GM23338 (cell line): ENCODE measurements around the gene FOXI1. TPM values are rescaled to one million over a fixed set of nuclear protein-coding genes. Genes with fewer than 3 reads are reported as not detected.

Source experiments
- ATAC-seq: fragments of 200-7000 bp; cut with Tn5 transposase; 3 replicates; pipeline ENCODE4 v1.9.1; 2020
- DNase-seq: peaks from one replicate; pipeline ENCODE4 v3.0.0-alpha.2; 2015; ENCODE audit warnings: low spot score
- H2AFZ ChIP-seq: fragments of 200-600 bp; sonication (generic); 2 replicates; pipeline ENCODE4 v1.8.0; 2016; ENCODE audit warnings: antibody characterized with exemption, mild to moderate bottlenecking, moderate library complexity
- H3F3A ChIP-seq: fragments of 200-600 bp; sonication (generic); replicated peaks from 2 replicates; pipeline ENCODE4 v1.8.0; 2017; ENCODE audit warnings: antibody characterized with exemption, mixed run types, low read depth
- H3K27ac ChIP-seq: fragments of 200-600 bp; sonication (generic); 2 replicates; pipeline ENCODE4 v1.6.1; 2016; ENCODE audit warnings: low read depth
- H3K27me3 ChIP-seq: fragments of 200-600 bp; sonication (generic); 2 replicates; pipeline ENCODE4 v1.8.0; 2016; ENCODE audit warnings: mild to moderate bottlenecking, mixed run types, moderate library complexity; ENCODE audit not compliant: insufficient read depth
- H3K36me3 ChIP-seq: fragments of 200-600 bp; sonication (generic); 2 replicates; pipeline ENCODE4 v1.8.0; 2016; ENCODE audit warnings: mild to moderate bottlenecking; ENCODE audit not compliant: insufficient read depth
- H3K4me1 ChIP-seq: fragments of 200-600 bp; sonication (generic); 2 replicates; pipeline ENCODE4 v1.8.0; 2016; ENCODE audit warnings: mild to moderate bottlenecking, moderate library complexity; ENCODE audit not compliant: insufficient read depth
- H3K4me2 ChIP-seq: fragments of 200-600 bp; sonication (generic); 2 replicates; pipeline ENCODE4 v1.7.1; 2017; ENCODE audit warnings: mixed run types
- H3K4me3 ChIP-seq: fragments of 200-600 bp; sonication (generic); 2 replicates; pipeline ENCODE4 v1.6.1; 2016; ENCODE audit warnings: mixed run types
- H3K79me2 ChIP-seq: fragments of 200-600 bp; sonication (generic); replicated peaks from 2 replicates; pipeline ENCODE4 v1.8.0; 2017; ENCODE audit warnings: mild to moderate bottlenecking; ENCODE audit not compliant: insufficient read depth
- H3K9me2 ChIP-seq: fragments of 200-600 bp; sonication (generic); 2 replicates; pipeline ENCODE4 v1.8.0; 2017; ENCODE audit not compliant: insufficient read depth
- H4K20me1 ChIP-seq: fragments of 200-600 bp; sonication (generic); replicated peaks from 2 replicates; pipeline ENCODE4 v1.8.0; 2017; ENCODE audit warnings: mild to moderate bottlenecking; ENCODE audit not compliant: insufficient read depth
- H3K27ac Mint-ChIP-seq: 2 replicates; pipeline ENCODE4 v1.8.0; 2020; ENCODE audit warnings: inconsistent platforms, mild to moderate bottlenecking, moderate library complexity, mixed read lengths
- H3K27me3 Mint-ChIP-seq: 3 replicates; pipeline ENCODE4 v1.8.0; 2022; ENCODE audit warnings: low read depth, mild to moderate bottlenecking, moderate library complexity, mixed read lengths, inconsistent platforms; ENCODE audit not compliant: insufficient read depth, poor library complexity
- H3K36me3 Mint-ChIP-seq: 3 replicates; pipeline ENCODE4 v1.8.0; 2021; ENCODE audit warnings: low read depth, mild to moderate bottlenecking, inconsistent platforms, moderate library complexity, mixed read lengths
- H3K4me1 Mint-ChIP-seq: 3 replicates; pipeline ENCODE4 v1.8.0; 2020; ENCODE audit warnings: mild to moderate bottlenecking, inconsistent platforms, mixed read lengths
- H3K4me3 Mint-ChIP-seq: 3 replicates; pipeline ENCODE4 v1.8.0; 2021; ENCODE audit warnings: moderate library complexity, mild to moderate bottlenecking, inconsistent platforms, mixed read lengths
- H3K9me3 Mint-ChIP-seq: 3 replicates; pipeline ENCODE4 v1.8.0; 2020; ENCODE audit warnings: moderate library complexity, mild to moderate bottlenecking, inconsistent platforms, mixed read lengths
- CREB1 ChIP-seq: fragments of 250-450 bp; sonication (Bioruptor Pico); IDR thresholded peaks from 2 replicates; pipeline ENCODE4 v1.5.0; 2020; ENCODE audit warnings: low read depth, mild to moderate bottlenecking, moderate library complexity
- EZH2 ChIP-seq: fragments of 200-600 bp; sonication (generic); IDR thresholded peaks from one replicate; pipeline ENCODE4 v1.8.0; 2017; ENCODE audit warnings: antibody characterized with exemption, mild to moderate bottlenecking, low read depth; ENCODE audit not compliant: unreplicated experiment
- EZH2phosphoT487 ChIP-seq: fragments of 200-600 bp; sonication (generic); IDR thresholded peaks from one replicate; pipeline ENCODE4 v1.8.1; 2018; ENCODE audit warnings: antibody characterized with exemption; ENCODE audit not compliant: unreplicated experiment
- JUNB ChIP-seq: IDR thresholded peaks from one replicate; pipeline ENCODE4 v1.6.1; 2016; ENCODE audit warnings: antibody characterized with exemption; ENCODE audit not compliant: unreplicated experiment
- ZNF331 ChIP-seq: fragments of 250-450 bp; sonication (Bioruptor Pico); IDR thresholded peaks from 2 replicates; pipeline ENCODE4 v1.5.0; 2020; ENCODE audit warnings: low read depth, mild to moderate bottlenecking, moderate library complexity
- polyA plus RNA-seq: library from polyadenylated mRNA; unstranded; fragments of >200 nt; fragmentation: Nextera tagmentation; extraction: Ambion mirVana; gene quantifications from 2 replicates; pipeline ENCODE4 v1.2.1, GENCODE V29; 2016
- total RNA-seq: library from RNA; depleted of rRNA; stranded (reverse); fragments of >200 nt; shearing (Covaris generic); gene quantifications from 2 replicates; pipeline ENCODE4 v1.2.3, GENCODE V29; 2014
- TF ChIP-seq, protein P1 (sequence below): IDR thresholded peaks from one replicate; pipeline ENCODE4 v1.6.1; 2018; ENCODE audit warnings: antibody characterized with exemption; ENCODE audit not compliant: unreplicated experiment
- TF ChIP-seq, protein P2 (sequence below), 2 experiments: fragments of 200-600 bp in 1 of 2; sonication (generic) in 1 of 2; conservative IDR thresholded peaks; 2 replicates each; pipeline versions ENCODE4 v1.5.1 to v1.6.1; 2016 to 2017; ENCODE audit warnings: antibody characterized with exemption in 2 of 2, low read depth in 2 of 2, mild to moderate bottlenecking in 2 of 2, moderate library complexity in 1 of 2
- TF ChIP-seq, protein P3 (sequence below): fragments of 250-450 bp; sonication (Bioruptor Pico); IDR thresholded peaks from 2 replicates; pipeline ENCODE4 v1.5.0; 2020; ENCODE audit warnings: mild to moderate bottlenecking, moderate library complexity

Gene FOXI1
- total and polyA plus RNA-seq, 2 experiments from 2014 or later: not detected

DNA sequence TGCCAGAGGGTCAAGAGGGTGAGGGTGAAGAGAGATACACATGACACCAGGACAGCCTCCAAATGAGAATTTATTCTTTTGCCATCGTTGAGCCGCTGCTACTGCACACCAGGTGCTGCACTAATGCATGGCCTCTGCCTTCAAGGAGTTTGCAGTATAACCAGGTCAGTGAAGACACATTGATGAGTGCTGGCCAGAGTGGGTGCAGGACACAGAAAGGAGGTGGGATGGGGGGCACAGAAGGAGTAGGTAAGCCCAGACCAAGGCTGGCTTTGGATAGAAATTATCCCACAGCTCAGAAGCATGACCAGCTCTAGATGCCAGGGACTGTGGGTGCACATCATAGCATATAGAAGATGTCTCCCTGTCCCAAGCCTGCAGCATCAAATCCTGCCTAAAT is 38.0 kb downstream of the FOXI1 start (continued):
- TF ChIP-seq, protein P1, sequence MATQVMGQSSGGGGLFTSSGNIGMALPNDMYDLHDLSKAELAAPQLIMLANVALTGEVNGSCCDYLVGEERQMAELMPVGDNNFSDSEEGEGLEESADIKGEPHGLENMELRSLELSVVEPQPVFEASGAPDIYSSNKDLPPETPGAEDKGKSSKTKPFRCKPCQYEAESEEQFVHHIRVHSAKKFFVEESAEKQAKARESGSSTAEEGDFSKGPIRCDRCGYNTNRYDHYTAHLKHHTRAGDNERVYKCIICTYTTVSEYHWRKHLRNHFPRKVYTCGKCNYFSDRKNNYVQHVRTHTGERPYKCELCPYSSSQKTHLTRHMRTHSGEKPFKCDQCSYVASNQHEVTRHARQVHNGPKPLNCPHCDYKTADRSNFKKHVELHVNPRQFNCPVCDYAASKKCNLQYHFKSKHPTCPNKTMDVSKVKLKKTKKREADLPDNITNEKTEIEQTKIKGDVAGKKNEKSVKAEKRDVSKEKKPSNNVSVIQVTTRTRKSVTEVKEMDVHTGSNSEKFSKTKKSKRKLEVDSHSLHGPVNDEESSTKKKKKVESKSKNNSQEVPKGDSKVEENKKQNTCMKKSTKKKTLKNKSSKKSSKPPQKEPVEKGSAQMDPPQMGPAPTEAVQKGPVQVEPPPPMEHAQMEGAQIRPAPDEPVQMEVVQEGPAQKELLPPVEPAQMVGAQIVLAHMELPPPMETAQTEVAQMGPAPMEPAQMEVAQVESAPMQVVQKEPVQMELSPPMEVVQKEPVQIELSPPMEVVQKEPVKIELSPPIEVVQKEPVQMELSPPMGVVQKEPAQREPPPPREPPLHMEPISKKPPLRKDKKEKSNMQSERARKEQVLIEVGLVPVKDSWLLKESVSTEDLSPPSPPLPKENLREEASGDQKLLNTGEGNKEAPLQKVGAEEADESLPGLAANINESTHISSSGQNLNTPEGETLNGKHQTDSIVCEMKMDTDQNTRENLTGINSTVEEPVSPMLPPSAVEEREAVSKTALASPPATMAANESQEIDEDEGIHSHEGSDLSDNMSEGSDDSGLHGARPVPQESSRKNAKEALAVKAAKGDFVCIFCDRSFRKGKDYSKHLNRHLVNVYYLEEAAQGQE: no peak
- no peak for TF ChIP-seq EZH2

DNA sequence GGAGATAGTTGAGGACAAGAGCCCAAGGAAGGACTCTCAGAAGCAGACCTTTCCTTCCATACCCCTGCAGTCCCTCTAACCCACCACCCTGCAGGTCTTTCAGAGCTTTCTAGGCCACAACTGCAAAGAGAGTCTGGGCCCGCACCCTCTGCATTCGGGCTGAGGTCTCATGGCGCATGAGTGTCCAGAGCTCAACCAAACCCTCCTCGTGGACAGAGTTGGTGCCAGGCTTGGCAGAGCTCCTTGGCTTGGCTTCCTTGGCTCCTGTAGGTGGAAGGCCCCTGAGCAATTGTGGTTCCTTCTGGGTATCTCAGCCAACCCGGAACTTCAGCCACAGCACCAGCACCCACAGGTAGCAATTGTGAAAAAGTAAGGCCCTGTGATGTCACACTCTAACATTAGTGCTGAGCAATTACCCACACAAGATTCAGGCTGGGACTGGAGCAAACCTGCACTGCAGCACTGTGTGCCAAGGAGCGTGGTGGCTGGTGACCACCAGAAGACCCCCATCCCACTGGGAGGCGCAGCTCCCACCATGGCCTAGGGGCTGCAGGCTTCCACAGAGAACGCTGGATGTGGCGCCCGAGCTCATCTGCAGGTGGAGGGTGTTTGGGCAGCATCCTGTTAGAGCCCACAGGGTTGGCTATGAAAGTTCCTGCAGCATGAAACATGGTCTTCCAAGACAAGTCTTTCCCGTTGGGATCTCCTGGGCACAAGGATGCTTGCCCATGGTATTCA is 38.8 kb downstream of the FOXI1 start:
- no peaks in the 10 kb centered on the region for H3K36me3 ChIP-seq
- H3F3A ChIP-seq: no peaks in the 10 kb centered on the region
- H4K20me1 ChIP-seq: no peaks in the 10 kb centered on the region
- H3K4me1 ChIP-seq: no peaks in the 10 kb centered on the region
- Mint-ChIP-seq H3K27me3 (peaks cover 11% of the 10 kb centered on the region), H3K4me1 (no peaks in the 10 kb centered on the region), H3K36me3 (no peaks in the 10 kb centered on the region; the same call in 2 of the 3 replicates), H3K9me3 (no peaks in the 10 kb centered on the region; the same call in 1 of the 3 replicates), H3K4me3 (no peak overlapping the region), H3K27ac (no peak overlapping the region)
- no peak overlapping the region for H3K4me2 ChIP-seq
- no peak overlapping the region for H2AFZ ChIP-seq
- ATAC-seq: no peak
- no peak overlapping the region for H3K4me3 ChIP-seq
- no peaks in the 10 kb centered on the region for H3K79me2 ChIP-seq
- H3K27ac ChIP-seq: no peak overlapping the region
- no peak for DNase-seq
- no peaks in the 10 kb centered on the region for H3K9me2 ChIP-seq
- no peaks in the 10 kb centered on the region for H3K27me3 ChIP-seq
- TF ChIP-seq, protein P2, sequence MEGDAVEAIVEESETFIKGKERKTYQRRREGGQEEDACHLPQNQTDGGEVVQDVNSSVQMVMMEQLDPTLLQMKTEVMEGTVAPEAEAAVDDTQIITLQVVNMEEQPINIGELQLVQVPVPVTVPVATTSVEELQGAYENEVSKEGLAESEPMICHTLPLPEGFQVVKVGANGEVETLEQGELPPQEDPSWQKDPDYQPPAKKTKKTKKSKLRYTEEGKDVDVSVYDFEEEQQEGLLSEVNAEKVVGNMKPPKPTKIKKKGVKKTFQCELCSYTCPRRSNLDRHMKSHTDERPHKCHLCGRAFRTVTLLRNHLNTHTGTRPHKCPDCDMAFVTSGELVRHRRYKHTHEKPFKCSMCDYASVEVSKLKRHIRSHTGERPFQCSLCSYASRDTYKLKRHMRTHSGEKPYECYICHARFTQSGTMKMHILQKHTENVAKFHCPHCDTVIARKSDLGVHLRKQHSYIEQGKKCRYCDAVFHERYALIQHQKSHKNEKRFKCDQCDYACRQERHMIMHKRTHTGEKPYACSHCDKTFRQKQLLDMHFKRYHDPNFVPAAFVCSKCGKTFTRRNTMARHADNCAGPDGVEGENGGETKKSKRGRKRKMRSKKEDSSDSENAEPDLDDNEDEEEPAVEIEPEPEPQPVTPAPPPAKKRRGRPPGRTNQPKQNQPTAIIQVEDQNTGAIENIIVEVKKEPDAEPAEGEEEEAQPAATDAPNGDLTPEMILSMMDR (conservative IDR thresholded peaks at IDR 0.05; ENCODE audit: low read depth in 2 of 2): no peak
- no peak for TF ChIP-seq ZNF331
- TF ChIP-seq EZH2phosphoT487: no peak
- TF ChIP-seq, protein P3, sequence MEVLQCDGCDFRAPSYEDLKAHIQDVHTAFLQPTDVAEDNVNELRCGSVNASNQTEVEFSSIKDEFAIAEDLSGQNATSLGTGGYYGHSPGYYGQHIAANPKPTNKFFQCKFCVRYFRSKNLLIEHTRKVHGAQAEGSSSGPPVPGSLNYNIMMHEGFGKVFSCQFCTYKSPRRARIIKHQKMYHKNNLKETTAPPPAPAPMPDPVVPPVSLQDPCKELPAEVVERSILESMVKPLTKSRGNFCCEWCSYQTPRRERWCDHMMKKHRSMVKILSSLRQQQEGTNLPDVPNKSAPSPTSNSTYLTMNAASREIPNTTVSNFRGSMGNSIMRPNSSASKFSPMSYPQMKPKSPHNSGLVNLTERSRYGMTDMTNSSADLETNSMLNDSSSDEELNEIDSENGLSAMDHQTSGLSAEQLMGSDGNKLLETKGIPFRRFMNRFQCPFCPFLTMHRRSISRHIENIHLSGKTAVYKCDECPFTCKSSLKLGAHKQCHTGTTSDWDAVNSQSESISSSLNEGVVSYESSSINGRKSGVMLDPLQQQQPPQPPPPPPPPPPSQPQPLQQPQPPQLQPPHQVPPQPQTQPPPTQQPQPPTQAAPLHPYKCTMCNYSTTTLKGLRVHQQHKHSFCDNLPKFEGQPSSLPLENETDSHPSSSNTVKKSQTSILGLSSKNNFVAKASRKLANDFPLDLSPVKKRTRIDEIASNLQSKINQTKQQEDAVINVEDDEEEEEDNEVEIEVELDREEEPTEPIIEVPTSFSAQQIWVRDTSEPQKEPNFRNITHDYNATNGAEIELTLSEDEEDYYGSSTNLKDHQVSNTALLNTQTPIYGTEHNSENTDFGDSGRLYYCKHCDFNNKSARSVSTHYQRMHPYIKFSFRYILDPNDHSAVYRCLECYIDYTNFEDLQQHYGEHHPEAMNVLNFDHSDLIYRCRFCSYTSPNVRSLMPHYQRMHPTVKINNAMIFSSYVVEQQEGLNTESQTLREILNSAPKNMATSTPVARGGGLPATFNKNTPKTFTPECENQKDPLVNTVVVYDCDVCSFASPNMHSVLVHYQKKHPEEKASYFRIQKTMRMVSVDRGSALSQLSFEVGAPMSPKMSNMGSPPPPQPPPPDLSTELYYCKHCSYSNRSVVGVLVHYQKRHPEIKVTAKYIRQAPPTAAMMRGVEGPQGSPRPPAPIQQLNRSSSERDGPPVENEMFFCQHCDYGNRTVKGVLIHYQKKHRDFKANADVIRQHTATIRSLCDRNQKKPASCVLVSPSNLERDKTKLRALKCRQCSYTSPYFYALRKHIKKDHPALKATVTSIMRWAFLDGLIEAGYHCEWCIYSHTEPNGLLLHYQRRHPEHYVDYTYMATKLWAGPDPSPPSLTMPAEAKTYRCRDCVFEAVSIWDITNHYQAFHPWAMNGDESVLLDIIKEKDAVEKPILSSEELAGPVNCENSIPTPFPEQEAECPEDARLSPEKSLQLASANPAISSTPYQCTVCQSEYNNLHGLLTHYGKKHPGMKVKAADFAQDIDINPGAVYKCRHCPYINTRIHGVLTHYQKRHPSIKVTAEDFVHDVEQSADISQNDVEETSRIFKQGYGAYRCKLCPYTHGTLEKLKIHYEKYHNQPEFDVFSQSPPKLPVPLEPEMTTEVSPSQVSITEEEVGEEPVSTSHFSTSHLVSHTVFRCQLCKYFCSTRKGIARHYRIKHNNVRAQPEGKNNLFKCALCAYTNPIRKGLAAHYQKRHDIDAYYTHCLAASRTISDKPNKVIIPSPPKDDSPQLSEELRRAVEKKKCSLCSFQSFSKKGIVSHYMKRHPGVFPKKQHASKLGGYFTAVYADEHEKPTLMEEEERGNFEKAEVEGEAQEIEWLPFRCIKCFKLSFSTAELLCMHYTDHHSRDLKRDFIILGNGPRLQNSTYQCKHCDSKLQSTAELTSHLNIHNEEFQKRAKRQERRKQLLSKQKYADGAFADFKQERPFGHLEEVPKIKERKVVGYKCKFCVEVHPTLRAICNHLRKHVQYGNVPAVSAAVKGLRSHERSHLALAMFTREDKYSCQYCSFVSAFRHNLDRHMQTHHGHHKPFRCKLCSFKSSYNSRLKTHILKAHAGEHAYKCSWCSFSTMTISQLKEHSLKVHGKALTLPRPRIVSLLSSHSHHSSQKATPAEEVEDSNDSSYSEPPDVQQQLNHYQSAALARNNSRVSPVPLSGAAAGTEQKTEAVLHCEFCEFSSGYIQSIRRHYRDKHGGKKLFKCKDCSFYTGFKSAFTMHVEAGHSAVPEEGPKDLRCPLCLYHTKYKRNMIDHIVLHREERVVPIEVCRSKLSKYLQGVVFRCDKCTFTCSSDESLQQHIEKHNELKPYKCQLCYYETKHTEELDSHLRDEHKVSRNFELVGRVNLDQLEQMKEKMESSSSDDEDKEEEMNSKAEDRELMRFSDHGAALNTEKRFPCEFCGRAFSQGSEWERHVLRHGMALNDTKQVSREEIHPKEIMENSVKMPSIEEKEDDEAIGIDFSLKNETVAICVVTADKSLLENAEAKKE: no peak
- TF ChIP-seq CREB1: no peak
- TF ChIP-seq, protein P1: no peak
- TF ChIP-seq JUNB: no peak
